ENCODE data around the gene SLC43A1.

GRCh38 chr11:57461841-57462489, 53.5 kb downstream of the SLC43A1 start:
- no peak for TF ChIP-seq PATZ1 (CRISPR knock-in tag; IDR thresholded peaks at IDR 0.05; ENCODE audit: borderline replicate concordance)
- TF ChIP-seq ARNTL (CRISPR knock-in tag; IDR thresholded peaks at IDR 0.05; ENCODE audit: borderline replicate concordance, low read depth): no peak
- no peak for TF ChIP-seq CREB5 (CRISPR knock-in tag; IDR thresholded peaks at IDR 0.05; ENCODE audit: low read depth)
- TF ChIP-seq TSHZ2 (CRISPR knock-in tag; IDR thresholded peaks at IDR 0.05): no peak
- TF ChIP-seq ZNF565 (CRISPR knock-in tag; conservative IDR thresholded peaks at IDR 0.05; ENCODE audit: low read depth): no peak
- no peak for TF ChIP-seq ZNF70 (CRISPR knock-in tag; IDR thresholded peaks at IDR 0.05)
